OCI-LY1 (cell line): ENCODE results near the gene MAP1LC3A.

ENCODE experiments used
- H2AFZ ChIP-seq: fragments of 200-600 bp; sonication (generic), shearing (Covaris generic); 2 replicates; pipeline ENCODE4 v1.6.0; 2014; ENCODE audit warnings: antibody characterized with exemption, mild to moderate bottlenecking, low read length
- H3F3A ChIP-seq: fragments of 200-600 bp; sonication (generic), shearing (Covaris generic); 2 replicates; pipeline ENCODE4 v1.6.0; 2014; ENCODE audit warnings: mild to moderate bottlenecking, antibody characterized with exemption, low read length, moderate library complexity; ENCODE audit not compliant: insufficient read depth
- H3K27ac ChIP-seq: fragments of 200-600 bp; sonication (generic); 2 replicates; pipeline ENCODE4 v1.5.1; 2014; ENCODE audit warnings: low read length, mixed run types, mild to moderate bottlenecking, low read depth; ENCODE audit not compliant: poor library complexity, severe bottlenecking
- H3K27me3 ChIP-seq: fragments of 200-600 bp; sonication (generic); 2 replicates; pipeline ENCODE4 v1.6.0; 2014; ENCODE audit warnings: antibody characterized with exemption, mild to moderate bottlenecking, low read length, moderate library complexity; ENCODE audit not compliant: insufficient read depth
- H3K36me3 ChIP-seq: fragments of 200-600 bp; sonication (generic); 2 replicates; pipeline ENCODE4 v1.6.1; 2014; ENCODE audit warnings: mild to moderate bottlenecking, antibody characterized with exemption, low read length, moderate library complexity, mixed read lengths; ENCODE audit not compliant: insufficient read depth
- H3K4me1 ChIP-seq: fragments of 200-600 bp; sonication (generic); 2 replicates; pipeline ENCODE4 v1.5.1; 2014; ENCODE audit warnings: mild to moderate bottlenecking, low read length, moderate library complexity; ENCODE audit not compliant: insufficient read depth, severe bottlenecking
- H3K4me2 ChIP-seq: fragments of 200-600 bp; sonication (generic), shearing (Covaris generic); 2 replicates; pipeline ENCODE4 v1.6.1; 2014; ENCODE audit warnings: low read length
- H3K4me3 ChIP-seq: fragments of 200-600 bp; sonication (generic); 2 replicates; pipeline ENCODE4 v1.5.1; 2014; ENCODE audit warnings: low read length, low read depth, mild to moderate bottlenecking, mixed read lengths; ENCODE audit not compliant: poor library complexity, severe bottlenecking
- H3K79me2 ChIP-seq: fragments of 200-600 bp; shearing (Covaris generic); 2 replicates; pipeline ENCODE4 v1.6.1; 2016; ENCODE audit warnings: mixed run types, low read length, mixed read lengths; ENCODE audit not compliant: insufficient read depth
- H3K9ac ChIP-seq: fragments of 200-600 bp; sonication (generic), shearing (Covaris generic); 2 replicates; pipeline ENCODE4 v1.6.1; 2014; ENCODE audit warnings: mild to moderate bottlenecking, low read length, mixed read lengths
- H3K9me2 ChIP-seq: fragments of 200-600 bp; sonication (generic), shearing (Covaris generic); 2 replicates; pipeline ENCODE4 v1.6.1; 2014; ENCODE audit warnings: low read depth, mild to moderate bottlenecking, low read length, mixed read lengths
- H3K9me3 ChIP-seq: fragments of 200-600 bp; shearing (Covaris generic); 2 replicates; pipeline ENCODE4 v1.6.1; 2014; ENCODE audit warnings: low read length, mixed read lengths
- H4K20me1 ChIP-seq: fragments of 200-600 bp; sonication (generic), shearing (Covaris generic); 2 replicates; pipeline ENCODE4 v1.6.0; 2016; ENCODE audit warnings: mild to moderate bottlenecking, low read length; ENCODE audit not compliant: insufficient read depth
- CTCF ChIP-seq: fragments of 200-600 bp; sonication (generic), shearing (Covaris generic); IDR thresholded peaks from 2 replicates; pipeline ENCODE4 v1.5.1; 2017; ENCODE audit warnings: mild to moderate bottlenecking, antibody characterized with exemption, low read length, moderate library complexity, mixed read lengths
- EZH2 ChIP-seq: fragments of 200-600 bp; sonication (generic), shearing (Covaris generic); IDR thresholded peaks from 2 replicates; pipeline ENCODE4 v1.8.0; 2017; ENCODE audit warnings: borderline replicate concordance, mixed run types, mild to moderate bottlenecking, antibody characterized with exemption, low read length, moderate library complexity, mixed read lengths

MAP1LC3A gene

GRCh38 chr20:34540596-34541263, 17.8 kb upstream of the MAP1LC3A start:
- peaks cover 34% of the 10 kb centered on the region for H3K36me3 ChIP-seq
- H3K4me2 ChIP-seq: no peak overlapping the region
- no peak overlapping the region for H3K27ac ChIP-seq

GRCh38 chr20:34541264-34541901, 17.1 kb upstream of the MAP1LC3A start:
- Histone ChIP-seq H3K9me3 (no peaks in the 10 kb centered on the region), H3K27ac (no peak overlapping the region), H3K27me3 (no peaks in the 10 kb centered on the region; the same call in 1 of the 2 replicates), H3K9me2 (no peaks in the 10 kb centered on the region), H2AFZ (no peak overlapping the region), H3K4me1 (no peaks in the 10 kb centered on the region), H3K36me3 (peaks cover 30% of the 10 kb centered on the region), H4K20me1 (no peaks in the 10 kb centered on the region), H3K79me2 (no peaks in the 10 kb centered on the region), H3K4me2 (no peak overlapping the region), H3K4me3 (no peak overlapping the region), H3K9ac (no peak overlapping the region), H3F3A (no peaks in the 10 kb centered on the region)
- TF ChIP-seq EZH2: no peak
- no peak for TF ChIP-seq CTCF

More at GRCh38 chr20:34540596-34541263, 17.8 kb upstream of the MAP1LC3A start:
- H3K4me1 ChIP-seq: no peaks in the 10 kb centered on the region
- H3K9me3 ChIP-seq: no peaks in the 10 kb centered on the region
- no peaks in the 10 kb centered on the region; the same call in 1 of the 2 replicates for H3K27me3 ChIP-seq
- no peak overlapping the region for H2AFZ ChIP-seq
- H3K9ac ChIP-seq: no peak overlapping the region
- no peaks in the 10 kb centered on the region for H3K79me2 ChIP-seq
- no peak overlapping the region for H3K4me3 ChIP-seq
- no peaks in the 10 kb centered on the region for H3K9me2 ChIP-seq
- H3F3A ChIP-seq: no peaks in the 10 kb centered on the region
- no peaks in the 10 kb centered on the region for H4K20me1 ChIP-seq
- TF ChIP-seq EZH2 (no peak), CTCF (no peak)

- Histone ChIP-seq H3F3A (no peaks in the 10 kb centered on the region), H3K9me3 (no peaks in the 10 kb centered on the region), H3K4me3 (no peak overlapping the region), H3K79me2 (no peaks in the 10 kb centered on the region), H3K9me2 (no peaks in the 10 kb centered on the region), H3K27me3 (no peaks in the 10 kb centered on the region; the same call in 1 of the 2 replicates), H3K27ac (no peak overlapping the region), H4K20me1 (no peaks in the 10 kb centered on the region), H3K4me2 (no peak overlapping the region), H3K36me3 (peaks cover 30% of the 10 kb centered on the region), H2AFZ (no peak overlapping the region), H3K4me1 (no peaks in the 10 kb centered on the region), H3K9ac (no peak overlapping the region)
- TF ChIP-seq EZH2: no peak
- no peak for TF ChIP-seq CTCF
Measured at GRCh38 chr20:34541917-34542316, 16.6 kb upstream of the MAP1LC3A start.
